Retinal pigment epithelial cell (primary cell): Measurements from ENCODE around the gene NOS1AP.

Source experiments
- DNase-seq: peaks from one replicate; pipeline ENCODE4 v3.0.0-alpha.2; 2010; ENCODE audit warnings: low read depth
- H3K4me3 ChIP-seq: 2 replicates; pipeline ENCODE4 v1.5.1; 2011; ENCODE audit warnings: mild to moderate bottlenecking, low read length, control low read depth, moderate library complexity
- TF ChIP-seq, protein P1 (sequence below): conservative IDR thresholded peaks from 2 replicates; pipeline ENCODE4 v1.5.1; 2011; ENCODE audit warnings: low read depth, low read length, control low read depth, inconsistent platforms

NOS1AP gene

DNA sequence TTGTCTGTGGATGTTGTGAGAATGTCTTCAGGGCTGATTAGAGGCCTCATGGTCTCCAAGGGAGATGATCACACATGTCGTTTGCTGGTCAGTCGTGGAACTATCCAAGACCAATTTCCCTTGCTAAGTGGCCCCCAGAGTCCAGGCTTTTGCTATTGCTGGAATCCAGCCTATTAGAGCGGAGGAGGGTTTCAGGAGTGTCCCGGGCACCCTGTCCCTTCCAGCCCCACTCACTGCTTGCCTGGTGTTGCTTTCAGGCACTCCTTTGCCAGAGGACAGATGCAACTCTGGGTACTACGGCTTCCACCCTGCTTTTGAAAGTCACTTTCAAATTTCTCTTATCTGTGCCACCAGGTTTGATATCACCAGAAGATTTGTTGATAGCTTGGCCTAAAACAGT, 149.1 kb downstream of the NOS1AP start:
- DNase-seq = no peak
- TF ChIP-seq, protein P1, sequence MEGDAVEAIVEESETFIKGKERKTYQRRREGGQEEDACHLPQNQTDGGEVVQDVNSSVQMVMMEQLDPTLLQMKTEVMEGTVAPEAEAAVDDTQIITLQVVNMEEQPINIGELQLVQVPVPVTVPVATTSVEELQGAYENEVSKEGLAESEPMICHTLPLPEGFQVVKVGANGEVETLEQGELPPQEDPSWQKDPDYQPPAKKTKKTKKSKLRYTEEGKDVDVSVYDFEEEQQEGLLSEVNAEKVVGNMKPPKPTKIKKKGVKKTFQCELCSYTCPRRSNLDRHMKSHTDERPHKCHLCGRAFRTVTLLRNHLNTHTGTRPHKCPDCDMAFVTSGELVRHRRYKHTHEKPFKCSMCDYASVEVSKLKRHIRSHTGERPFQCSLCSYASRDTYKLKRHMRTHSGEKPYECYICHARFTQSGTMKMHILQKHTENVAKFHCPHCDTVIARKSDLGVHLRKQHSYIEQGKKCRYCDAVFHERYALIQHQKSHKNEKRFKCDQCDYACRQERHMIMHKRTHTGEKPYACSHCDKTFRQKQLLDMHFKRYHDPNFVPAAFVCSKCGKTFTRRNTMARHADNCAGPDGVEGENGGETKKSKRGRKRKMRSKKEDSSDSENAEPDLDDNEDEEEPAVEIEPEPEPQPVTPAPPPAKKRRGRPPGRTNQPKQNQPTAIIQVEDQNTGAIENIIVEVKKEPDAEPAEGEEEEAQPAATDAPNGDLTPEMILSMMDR = no peak
- H3K4me3 ChIP-seq = no peak overlapping the region

DNA sequence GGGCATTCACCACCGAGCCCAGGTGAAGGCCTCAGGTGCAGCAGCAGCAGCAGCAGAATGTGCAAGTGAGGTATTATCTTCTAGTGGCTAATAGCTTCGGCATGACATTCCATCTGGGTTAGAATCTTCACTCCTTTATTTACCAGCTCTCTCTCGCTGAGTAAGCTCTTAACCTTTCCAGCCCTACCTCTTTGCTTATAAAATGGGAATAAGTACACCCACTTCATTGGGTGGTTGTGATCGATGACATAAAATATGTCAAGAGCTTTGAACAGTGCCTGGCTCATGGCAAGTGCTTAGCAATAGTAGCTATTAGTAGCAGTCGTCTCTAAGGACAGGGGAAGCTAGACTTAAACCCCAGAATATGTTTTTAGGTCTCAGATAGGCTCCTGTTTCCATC, 149.5 kb downstream of the NOS1AP start:
- no peak for DNase-seq
- TF ChIP-seq, protein P1 = no peak
- no peak overlapping the region for H3K4me3 ChIP-seq

DNA sequence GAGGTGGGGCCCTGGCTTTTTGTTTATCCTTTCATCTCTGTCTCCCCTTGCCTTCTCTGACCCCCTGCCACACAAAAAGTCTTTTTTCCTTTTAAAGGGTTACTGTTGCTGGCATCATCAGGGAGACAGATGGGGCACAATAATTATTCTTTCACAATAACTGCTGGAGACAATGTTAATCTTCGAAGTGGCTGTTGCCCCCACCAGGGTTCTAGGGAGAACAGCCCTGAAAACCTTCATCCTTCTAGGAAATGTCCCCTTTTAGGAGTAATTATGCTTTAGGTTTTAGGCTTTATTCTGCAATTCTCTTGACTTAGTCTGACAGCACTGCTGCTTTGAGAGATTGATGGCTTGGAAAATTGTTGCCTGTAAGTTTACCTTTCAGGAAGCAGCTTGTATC, 150.0 kb downstream of the NOS1AP start:
- TF ChIP-seq, protein P1 = no peak
- no peak overlapping the region for H3K4me3 ChIP-seq
- no peak for DNase-seq

DNA sequence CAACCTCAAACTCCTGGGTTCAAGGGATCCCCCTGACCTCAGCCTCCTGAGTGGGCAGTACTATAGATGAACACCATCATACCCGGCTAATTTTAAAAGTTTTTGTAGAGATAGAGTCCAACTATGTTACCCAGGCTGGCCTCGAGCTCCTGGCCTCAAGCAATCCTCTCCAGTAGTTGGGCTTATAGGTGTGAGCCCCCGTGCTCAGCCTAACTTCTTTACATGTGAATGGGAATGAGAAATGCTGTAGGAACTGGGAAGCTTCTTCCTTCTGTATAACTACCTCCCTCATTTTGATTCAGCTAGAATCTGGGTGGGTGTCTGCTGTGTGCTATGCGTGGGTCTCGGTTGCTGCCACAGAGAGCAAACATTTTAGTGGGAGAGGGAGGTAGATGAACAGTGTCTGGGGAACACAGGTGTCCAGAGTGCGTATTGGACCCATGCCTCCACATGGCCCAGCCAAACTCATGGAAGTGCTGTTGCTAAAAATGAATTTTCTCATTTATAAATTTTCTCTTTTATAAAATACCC, 150.6 kb downstream of the NOS1AP start:
- TF ChIP-seq, protein P1 = no peak
- DNase-seq = no peak
- H3K4me3 ChIP-seq = no peak overlapping the region

DNA sequence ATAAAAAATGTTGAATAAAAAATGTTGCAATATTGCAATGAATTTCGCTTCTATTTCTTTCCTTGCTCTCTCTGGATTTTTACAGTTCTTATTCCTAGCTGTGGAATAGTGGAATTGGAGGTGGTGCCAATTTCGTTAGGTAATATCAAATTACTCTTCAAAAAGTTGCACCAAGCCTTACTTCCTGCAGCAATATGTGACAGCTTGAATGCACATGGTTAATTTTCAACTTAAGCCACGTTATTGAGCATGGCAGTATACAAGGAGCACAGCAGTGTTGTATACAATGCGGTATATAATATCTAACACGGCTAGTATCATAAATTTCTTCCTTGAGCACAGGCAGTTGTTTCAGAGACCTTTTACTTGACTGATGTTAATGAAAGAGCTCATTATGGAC, 152.5 kb downstream of the NOS1AP start:
- DNase-seq = no peak
- H3K4me3 ChIP-seq = no peak overlapping the region
- TF ChIP-seq, protein P1 = no peak

DNA sequence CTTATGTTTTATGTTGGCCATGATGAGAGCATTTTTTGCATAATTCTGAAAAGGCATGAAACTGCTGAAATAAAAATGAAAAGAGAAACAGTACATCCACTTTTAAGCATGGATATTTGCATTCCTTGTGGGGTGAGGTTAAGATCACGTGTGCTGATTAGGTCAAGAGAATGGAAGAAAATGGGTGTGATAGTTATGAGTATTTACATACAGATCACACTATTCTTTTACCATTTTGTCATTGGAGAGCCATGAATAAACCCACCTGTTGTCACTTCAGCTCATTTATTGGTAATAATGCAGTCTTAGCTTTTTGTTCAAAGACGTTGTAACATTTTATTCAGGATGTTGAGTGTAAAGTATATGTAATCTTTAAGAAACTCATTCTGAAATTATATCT, 153.2 kb downstream of the NOS1AP start:
- H3K4me3 ChIP-seq = no peak overlapping the region
- TF ChIP-seq, protein P1 = no peak
- no peak for DNase-seq

DNA sequence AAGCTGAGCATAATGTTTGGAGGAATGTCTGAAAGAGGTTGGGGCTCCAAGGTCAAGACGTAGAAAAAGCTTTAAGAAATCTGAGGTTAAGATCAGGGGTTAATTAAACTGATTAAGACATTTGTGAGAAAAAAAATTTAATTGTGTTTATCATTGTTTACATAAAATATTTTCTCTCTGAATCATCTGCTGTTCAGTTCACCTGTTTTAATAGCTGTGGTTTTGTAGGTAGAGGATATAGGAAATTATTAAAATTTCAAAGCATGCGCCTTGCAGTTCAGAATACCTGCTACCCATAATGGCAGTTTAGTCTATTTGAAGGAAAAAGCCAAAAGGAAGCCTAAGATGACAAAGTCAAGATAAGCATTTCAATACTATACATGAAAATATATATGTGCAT, 154.0 kb downstream of the NOS1AP start:
- TF ChIP-seq, protein P1 = no peak
- H3K4me3 ChIP-seq = no peak overlapping the region
- DNase-seq = no peak
